ENCODE results near the gene CLEC16A.

Gene CLEC16A

DNA sequence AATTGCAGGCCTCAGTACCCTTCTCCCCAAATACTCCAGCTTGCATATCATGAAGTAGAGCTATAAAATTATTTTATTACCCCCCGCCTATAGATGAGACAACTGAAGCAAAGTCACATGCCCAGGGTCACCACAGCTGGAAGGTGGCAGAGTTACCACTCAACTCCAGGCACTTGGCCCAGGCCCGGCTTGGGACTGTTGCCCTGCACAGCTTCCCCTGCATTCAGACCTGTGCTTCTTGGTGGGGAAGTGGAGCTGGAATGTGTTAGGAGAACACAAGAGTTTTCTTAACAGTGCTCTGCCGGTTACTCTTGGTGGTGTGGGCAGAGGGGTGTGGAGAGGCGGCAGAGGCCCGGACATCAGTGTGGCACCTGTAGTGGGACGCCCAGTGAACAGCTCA lies 162.4 kb downstream of the CLEC16A start:
- FAIRE-seq (no peak), DNase-seq (ENCODE audit: insufficient read length, low spot score) (no peak)
- TF ChIP-seq POLR2A (IDR thresholded peaks at IDR 0.05; ENCODE audit: low read depth, low read length) = no peak

DNA sequence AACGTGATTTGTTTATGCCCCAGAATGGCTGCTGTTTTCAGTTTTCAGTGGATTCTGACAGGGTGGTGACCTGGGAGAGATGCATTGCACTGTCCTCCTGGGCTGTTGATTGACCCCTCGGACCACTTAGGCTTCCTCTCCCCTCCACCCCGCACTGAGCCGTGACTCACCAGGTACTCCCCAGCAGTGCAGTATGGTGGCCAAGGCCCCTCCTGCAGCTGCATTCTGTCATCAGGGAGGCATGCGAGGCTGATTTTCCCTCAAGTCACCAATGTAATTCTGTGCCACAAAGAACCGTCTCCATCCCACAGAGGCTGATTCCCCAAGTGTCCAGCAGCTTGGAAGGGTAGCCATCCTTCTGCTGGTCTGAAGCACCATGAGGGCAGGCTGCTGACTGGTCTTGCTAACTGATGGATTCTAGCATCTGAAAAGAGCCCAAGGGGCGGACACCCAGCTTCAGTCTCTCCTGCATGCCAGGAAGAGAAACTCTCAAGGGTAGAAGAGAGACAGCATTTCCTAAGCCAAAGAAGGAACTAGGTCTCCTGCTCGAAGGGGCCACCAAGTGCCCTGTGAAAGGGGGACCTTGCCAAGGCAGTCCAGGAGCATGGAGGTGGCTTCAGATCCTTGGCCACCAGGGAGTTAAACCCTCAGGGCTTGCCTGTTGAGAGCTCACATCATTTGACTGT lies 163.6 kb downstream of the CLEC16A start:
- FAIRE-seq (no peak), DNase-seq (ENCODE audit: insufficient read length, low spot score) (no peak)
- TF ChIP-seq POLR2A (IDR thresholded peaks at IDR 0.05; ENCODE audit: low read depth, low read length) = no peak

DNA sequence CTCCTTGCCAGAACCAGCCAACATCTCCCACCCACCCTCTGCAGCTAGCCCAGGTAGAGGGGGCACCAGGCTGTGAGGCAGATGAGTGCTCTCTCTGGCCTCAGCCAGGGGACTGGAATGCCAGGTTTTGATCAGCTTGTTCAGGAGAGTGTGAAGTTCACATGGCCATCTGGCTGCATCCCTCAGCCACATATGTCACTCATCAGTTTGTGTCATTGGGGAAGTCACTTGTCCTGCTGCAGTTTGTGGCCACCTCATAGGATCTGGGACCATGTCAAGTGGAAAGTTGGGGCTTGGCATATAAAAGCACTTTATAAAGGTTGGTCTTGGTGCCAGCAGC lies 164.1 kb downstream of the CLEC16A start:
- no peak for DNase-seq (ENCODE audit: insufficient read length, low spot score)
- FAIRE-seq = no peak
- no peak for TF ChIP-seq POLR2A (IDR thresholded peaks at IDR 0.05; ENCODE audit: low read depth, low read length)

DNA sequence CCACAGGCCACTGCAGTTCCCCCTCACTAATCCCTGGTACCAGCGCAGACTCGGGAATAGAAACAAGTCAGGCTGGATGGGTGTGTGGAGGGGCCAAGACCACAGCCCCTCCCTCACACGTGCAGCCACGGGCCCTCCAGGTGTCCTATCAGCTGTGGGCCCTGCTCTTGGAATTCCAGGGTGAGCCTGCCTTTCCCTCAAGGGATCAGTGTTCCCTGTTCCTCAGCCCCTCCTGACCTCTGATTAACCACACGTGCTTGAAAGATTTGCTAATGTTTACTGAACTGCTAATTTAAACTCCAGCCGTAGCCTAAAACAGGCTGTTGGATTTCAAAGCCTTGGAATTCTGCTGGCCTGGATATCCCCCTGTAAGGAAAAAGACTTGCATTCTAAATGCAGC lies 165.2 kb downstream of the CLEC16A start:
- FAIRE-seq (no peak), DNase-seq (ENCODE audit: insufficient read length, low spot score) (no peak)
- no peak for TF ChIP-seq POLR2A (IDR thresholded peaks at IDR 0.05; ENCODE audit: low read depth, low read length)

DNA sequence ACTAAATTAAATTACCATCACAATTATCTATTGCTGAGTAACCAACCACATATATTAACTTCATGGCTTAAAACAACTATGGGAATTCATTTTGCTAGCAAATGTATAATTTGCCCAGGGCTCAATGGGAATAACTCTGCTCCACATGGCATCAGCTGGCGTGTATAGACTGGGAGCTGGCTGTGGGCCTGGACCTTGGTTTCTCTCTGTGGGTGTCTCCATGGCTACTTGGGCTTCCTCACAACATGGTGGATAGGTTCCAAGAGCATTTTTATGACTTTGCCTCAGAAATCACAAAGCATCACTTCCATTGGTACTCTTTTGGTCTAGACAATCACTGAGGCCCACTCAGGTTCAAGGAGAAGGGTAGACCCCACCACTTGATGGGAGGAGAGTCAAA lies 166.8 kb downstream of the CLEC16A start:
- no peak for TF ChIP-seq POLR2A (IDR thresholded peaks at IDR 0.05; ENCODE audit: low read depth, low read length)
- no peak for FAIRE-seq
- no peak for DNase-seq (ENCODE audit: insufficient read length, low spot score)

DNA sequence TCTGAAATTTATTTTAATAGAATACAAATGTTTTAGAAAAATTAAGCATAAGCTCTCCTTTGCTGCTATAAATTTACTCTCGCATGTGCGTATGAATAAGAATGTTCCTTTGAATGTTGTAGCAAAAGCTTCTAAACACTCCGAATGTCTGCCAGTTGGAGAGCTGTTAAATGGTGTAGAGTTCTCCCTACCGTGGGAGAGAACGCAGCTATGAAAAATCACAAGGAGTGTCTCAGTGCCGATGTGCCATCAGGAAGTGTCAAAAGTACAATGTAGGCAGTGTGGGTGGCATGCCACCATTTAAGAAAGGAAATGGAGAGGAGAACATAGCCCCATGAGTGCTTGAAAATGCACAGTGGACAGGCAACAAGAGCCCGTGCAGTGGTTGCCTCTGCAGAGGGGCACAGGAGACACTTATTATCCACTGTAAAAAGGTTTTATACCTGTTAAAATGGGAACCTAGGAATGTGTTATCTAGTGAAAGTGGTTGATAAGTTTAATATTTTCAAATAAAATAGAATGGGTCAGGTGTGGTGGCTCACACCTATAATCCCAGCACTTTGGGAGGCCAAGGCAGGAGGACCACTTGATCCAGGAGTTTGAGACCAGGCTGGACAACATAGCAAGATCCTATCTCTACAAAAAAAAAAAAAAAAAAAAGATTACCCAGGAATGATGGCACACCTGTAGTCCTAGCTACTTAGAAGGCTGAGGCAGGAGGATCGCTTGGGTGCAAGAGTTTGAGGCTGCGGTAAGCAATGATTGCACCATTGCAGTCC lies 167.7 kb downstream of the CLEC16A start:
- no peak for FAIRE-seq
- no peak for TF ChIP-seq POLR2A (IDR thresholded peaks at IDR 0.05; ENCODE audit: low read depth, low read length)
- DNase-seq (ENCODE audit: insufficient read length, low spot score) = no peak

DNA sequence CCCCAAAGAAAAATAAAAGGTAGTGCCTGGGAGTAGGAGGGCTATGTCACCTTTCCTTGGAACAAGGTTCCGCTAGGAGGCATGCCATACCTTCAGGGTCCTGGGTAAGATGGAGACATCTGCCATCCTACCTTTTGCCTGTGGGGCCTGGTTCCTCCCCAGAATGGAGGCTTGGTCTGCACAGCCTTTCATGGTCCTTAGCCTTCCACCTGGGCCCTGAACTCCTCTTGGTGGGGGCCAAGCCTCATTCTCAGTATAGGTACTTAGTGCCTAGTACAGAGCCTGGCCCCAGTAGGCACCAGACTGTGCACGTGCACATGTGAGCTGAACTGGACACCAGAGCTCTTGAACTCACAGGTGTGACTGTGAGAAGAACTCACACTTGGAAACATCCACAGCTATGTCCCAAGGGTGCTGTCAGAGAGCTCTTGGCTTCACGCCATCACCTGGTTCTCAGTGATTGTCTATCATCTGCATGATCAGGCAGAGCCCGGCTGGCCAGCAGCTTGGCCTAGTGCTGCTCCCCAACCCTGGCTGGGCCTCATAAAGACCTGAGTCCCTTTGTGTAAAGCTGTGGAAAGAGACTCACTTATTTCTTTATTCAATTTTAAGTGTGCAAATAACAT lies 168.5 kb downstream of the CLEC16A start:
- FAIRE-seq (no peak), DNase-seq (ENCODE audit: insufficient read length, low spot score) (no peak)
- no peak for TF ChIP-seq POLR2A (IDR thresholded peaks at IDR 0.05; ENCODE audit: low read depth, low read length)

DNA sequence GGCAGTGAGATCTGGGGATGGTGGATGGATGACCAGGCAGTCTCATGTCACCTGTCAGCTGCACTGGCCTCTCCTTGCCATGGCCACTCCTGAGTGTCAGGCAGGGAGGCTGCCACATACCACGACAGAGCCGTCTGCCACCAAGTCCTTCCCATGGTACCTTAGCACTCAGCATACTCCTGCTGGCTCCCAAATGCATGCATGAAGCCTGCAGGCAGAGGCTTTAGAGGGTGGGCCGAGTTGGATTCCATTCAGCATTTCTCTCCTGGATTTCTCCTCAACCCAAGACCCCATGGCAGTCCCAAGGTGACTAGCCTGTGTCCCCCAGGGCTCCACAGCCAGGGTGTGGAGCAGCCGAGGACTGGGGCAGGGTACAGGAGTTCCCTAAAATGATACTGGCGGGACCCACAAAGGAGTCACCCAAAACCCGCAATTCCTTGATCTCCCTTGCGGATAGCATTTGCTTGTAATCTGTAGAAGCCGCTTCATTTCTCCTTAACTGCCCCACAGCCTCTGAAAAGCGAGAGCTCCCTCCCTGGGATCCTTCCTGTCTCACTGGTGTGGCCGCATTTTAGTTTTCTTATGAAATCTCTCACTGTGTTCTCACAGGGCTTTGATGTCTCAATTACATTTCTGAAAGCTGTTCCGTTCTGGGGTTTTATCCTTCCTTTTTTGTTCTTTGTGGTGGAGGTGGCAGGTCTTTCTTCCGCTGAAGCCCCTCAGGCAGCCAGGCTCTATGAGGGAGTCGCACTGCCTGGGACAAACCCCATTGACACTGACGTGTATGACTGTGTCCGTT lies 170.2 kb downstream of the CLEC16A start:
- no peak for DNase-seq (ENCODE audit: insufficient read length, low spot score)
- no peak for FAIRE-seq
- no peak for TF ChIP-seq POLR2A (IDR thresholded peaks at IDR 0.05; ENCODE audit: low read depth, low read length)

DNA sequence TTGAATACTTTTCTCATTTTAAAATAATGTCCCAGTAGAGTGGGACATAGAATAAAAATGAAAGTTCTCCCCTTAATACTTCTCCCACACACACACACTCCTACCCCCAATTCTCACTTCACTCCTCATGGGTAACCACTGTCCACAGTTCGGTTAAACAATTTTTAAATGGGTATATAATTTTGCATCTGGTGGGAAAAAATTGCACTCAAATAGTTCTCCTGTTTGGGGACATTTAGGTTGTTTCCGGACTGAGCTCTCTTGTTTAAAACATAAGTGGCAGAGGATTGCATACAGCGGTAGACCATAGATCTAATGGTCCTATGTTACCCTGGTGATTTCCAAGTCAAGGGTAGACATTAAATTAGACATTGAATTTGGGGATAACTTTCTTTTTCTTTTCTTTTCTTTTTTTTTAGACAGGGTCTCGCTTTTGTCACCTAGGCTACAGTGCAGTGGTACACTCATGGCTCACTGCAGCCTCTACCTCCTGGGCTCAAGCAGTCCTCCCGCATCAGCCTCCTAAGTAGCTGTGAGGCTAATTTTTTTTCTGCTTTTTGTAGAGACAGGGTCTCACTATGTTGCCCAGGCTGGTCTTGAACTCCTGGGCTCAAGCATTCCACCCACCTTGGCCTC lies 173.3 kb downstream of the CLEC16A start:
- TF ChIP-seq POLR2A (IDR thresholded peaks at IDR 0.05; ENCODE audit: low read depth, low read length) = no peak
- DNase-seq (ENCODE audit: insufficient read length, low spot score) (no peak), FAIRE-seq (no peak)

DNA sequence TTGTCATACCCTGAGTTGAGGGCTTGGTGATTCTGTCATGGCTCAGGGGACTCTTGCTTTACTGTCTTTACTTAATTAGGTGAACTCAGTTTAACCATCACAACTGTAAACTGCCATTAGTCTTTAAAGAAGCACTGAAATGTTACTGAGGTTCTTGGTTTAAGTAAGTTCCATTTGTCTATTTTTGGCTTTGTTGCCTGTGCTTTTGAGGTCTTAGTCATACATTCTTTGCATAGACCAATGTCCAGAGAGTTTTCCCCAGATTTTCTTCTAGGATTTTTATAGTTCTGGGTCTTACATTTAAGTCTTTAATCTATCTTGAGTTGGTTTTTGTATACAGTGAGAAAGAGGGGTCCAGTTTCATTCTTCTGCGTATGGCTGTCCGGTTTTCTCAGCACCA lies 174.1 kb downstream of the CLEC16A start:
- DNase-seq (ENCODE audit: insufficient read length, low spot score) = no peak
- no peak for FAIRE-seq
- TF ChIP-seq POLR2A (IDR thresholded peaks at IDR 0.05; ENCODE audit: low read depth, low read length) = no peak

DNA sequence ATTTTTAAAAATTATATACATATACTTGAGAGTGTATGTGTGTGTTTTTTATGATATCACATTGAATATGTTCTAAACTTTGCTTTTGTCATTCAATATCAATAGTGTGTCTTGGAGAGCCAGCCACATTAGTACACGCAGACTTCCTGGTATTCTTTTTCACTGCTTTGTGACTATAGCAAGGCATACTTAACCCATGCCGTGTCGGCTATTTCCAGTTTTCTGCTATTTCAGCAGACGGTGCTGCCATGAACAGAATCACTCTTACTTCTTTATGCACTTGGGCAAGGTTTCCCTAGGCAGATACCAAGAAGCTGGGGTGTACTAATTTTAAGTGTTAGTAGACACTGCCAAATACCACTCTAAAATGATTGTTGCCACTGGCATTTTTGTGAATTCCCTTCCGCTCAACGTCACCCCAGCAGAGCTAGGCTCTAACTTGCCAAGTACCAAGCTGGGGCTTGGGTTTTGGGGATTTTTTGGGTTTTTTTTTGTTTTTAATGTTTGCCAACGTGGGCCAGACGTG lies 176.8 kb downstream of the CLEC16A start:
- FAIRE-seq (no peak), DNase-seq (ENCODE audit: insufficient read length, low spot score) (no peak)
- no peak for TF ChIP-seq POLR2A (IDR thresholded peaks at IDR 0.05; ENCODE audit: low read depth, low read length)

DNA sequence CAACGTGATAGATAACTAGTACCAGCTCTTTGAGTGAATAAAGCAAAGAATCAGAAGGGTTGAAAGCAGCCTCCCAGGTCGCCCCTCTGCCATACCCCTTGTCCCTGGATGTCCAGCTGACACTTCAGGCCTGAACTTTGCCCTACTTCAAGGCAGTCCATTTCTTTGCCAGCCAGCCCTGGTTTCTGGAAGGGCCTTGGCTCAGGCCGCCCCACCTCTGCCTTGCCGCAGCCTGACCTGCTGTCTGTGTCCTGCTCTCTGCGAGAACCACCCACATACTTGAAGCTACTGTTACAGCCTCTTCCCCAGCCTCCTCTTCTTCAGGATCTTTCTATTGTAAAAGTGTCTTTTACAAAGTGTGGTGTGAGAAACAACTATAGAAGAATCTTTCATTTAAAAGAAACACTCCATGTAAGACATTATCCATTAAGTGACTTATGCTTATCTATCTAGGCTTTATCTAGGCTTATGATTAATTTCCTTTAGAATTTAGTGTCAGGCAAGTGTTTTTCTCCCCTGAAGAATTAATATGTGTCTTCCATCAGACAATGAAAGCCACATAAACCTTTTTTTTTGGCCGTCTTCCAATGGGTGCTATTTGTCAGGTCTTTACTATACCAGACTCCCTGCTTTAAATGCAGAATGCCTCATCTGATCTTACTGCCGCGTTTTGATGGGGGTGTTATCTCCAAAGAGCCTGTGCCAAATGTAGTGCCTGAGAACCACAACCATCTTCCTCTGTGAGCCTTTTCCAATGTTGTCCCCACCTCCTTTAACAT lies 177.7 kb downstream of the CLEC16A start:
- FAIRE-seq = no peak
- TF ChIP-seq POLR2A (IDR thresholded peaks at IDR 0.05; ENCODE audit: low read depth, low read length) = no peak
- no peak for DNase-seq (ENCODE audit: insufficient read length, low spot score)

DNA sequence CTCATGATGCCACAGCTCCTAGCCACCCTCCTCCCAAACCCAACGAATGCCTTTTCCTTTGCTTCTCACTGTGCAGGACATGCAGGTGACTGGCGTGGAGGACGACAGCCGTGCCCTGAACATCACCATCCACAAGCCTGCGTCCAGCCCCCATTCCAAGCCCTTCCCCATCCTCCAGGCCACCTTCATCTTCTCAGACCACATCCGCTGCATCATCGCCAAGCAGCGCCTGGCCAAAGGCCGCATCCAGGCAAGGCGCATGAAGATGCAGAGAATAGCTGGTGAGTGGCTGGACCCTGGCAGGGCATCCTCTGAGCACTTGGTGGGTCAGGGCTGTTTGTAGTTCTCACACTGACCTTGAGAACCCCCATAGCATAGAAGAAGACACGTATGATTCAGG lies 179.3 kb downstream of the CLEC16A start:
- no peak for TF ChIP-seq POLR2A (IDR thresholded peaks at IDR 0.05; ENCODE audit: low read depth, low read length)
- FAIRE-seq = no peak
- DNase-seq (ENCODE audit: insufficient read length, low spot score) = no peak
